ENCODE data around the gene UBE2G2. TPM values are rescaled to one million over a fixed set of nuclear protein-coding genes. Genes with fewer than 3 reads are reported as not detected.

The UBE2G2 gene, protein sequence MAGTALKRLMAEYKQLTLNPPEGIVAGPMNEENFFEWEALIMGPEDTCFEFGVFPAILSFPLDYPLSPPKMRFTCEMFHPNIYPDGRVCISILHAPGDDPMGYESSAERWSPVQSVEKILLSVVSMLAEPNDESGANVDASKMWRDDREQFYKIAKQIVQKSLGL
- 10 to 100 TPM; 28.1 to 30.4 TPM for polyA plus RNA-seq

DNA sequence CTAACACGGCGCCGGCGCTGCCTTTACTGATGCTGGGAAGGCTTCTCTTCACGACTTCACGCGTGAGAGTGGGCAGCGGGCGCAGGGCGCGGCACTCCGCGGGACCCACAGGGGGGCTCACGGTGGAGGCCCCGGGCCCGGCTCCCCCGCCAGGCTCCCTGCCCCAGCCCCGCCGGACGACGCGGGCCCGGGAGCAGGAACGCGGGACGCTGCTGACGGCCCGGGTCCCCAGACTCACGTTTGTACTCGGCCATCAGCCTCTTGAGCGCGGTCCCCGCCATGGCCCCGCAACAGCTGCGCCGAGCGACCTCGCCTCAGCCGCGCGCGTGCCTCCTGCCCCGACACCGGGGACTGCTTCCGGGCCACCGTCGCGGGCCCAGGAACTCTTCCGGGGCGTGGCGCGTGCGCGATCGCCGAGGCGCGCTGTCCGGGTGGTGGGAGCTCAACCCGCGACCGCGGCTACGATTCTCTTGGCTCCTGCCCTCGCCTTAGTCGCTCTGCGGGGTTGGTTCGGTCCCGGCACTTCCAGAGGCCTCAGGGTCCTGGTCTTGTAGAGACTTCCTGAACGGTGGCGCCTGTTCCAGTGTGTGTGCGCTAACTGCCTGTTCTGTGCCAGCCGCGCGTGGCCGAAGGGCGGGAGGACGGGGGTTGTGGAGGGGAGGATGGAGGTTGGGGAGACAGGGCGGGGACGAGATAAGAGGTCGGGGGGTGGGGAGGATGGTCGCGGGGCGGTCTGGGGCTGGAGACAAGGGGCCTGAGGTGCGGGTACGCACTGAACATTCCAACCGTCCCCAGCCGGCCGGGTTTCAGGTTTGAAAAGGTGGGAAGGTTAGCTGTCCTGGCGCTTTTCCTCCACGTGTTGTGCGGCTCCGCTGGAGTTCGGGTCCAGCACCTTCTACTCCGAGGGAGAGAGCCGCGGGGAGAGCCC is at the start of gene UBE2G2:
TSS of gene UBE2G2 (minus strand) at position 353 of the 928 bp plus-strand sequence. CDS start at position 281, 72 bp downstream.
- Histone ChIP-seq H3K9me3 (ENCODE audit: control insufficient read depth in 2 of 2, insufficient read depth in 1 of 2, low read depth in 1 of 2, low read length in 1 of 2) (no peaks in the 10 kb centered on the region), H3K4me1 (ENCODE audit: control insufficient read depth in 2 of 2, insufficient read depth in 2 of 2, low read length in 1 of 2) (peaks cover 0 to 2% of the 10 kb centered on the region in 2 donors), H3K27ac (ENCODE audit: low read depth in 2 of 2, low read length in 1 of 2) (peak within 1 kb of the TSS; percentile 52 to 86), H3K27me3 (ENCODE audit: control insufficient read depth in 1 of 2, insufficient read depth in 2 of 2, low read length in 2 of 2) (no peaks in the 10 kb centered on the region), H3K36me3 (ENCODE audit: control insufficient read depth in 2 of 2, insufficient read depth in 2 of 2, low read length in 1 of 2) (peaks cover 0 to 7% of the 10 kb centered on the region in 2 donors), H3K4me3 (ENCODE audit: low read depth in 1 of 2, low read length in 2 of 2) (peak within 1 kb of the TSS; percentile 90 to 99)
- 0 to 1% methylated on average over 82 to 97 of the region's 97 CpGs for WGBS, 2 donors

GRCh38 chr21:44850905-44851657 is 49.5 kb upstream of the UBE2G2 start:
- Histone ChIP-seq H3K9me3 (ENCODE audit: control insufficient read depth in 2 of 2, insufficient read depth in 1 of 2, low read depth in 1 of 2, low read length in 1 of 2) (no peaks in the 10 kb centered on the region), H3K36me3 (ENCODE audit: control insufficient read depth in 2 of 2, insufficient read depth in 2 of 2, low read length in 1 of 2) (peaks cover 3 to 53% of the 10 kb centered on the region in 2 donors), H3K4me1 (ENCODE audit: control insufficient read depth in 2 of 2, insufficient read depth in 2 of 2, low read length in 1 of 2) (peaks cover 0 to 13% of the 10 kb centered on the region in 2 donors), H3K4me3 (ENCODE audit: low read depth in 1 of 2, low read length in 2 of 2) (no peak overlapping the region), H3K27me3 (ENCODE audit: control insufficient read depth in 1 of 2, insufficient read depth in 2 of 2, low read length in 2 of 2) (no peaks in the 10 kb centered on the region), H3K27ac (ENCODE audit: low read depth in 2 of 2, low read length in 1 of 2) (no peak overlapping the region)
- WGBS, 2 donors, result 84 to 88% methylated on average over 26 of the region's 26 CpGs

DNA sequence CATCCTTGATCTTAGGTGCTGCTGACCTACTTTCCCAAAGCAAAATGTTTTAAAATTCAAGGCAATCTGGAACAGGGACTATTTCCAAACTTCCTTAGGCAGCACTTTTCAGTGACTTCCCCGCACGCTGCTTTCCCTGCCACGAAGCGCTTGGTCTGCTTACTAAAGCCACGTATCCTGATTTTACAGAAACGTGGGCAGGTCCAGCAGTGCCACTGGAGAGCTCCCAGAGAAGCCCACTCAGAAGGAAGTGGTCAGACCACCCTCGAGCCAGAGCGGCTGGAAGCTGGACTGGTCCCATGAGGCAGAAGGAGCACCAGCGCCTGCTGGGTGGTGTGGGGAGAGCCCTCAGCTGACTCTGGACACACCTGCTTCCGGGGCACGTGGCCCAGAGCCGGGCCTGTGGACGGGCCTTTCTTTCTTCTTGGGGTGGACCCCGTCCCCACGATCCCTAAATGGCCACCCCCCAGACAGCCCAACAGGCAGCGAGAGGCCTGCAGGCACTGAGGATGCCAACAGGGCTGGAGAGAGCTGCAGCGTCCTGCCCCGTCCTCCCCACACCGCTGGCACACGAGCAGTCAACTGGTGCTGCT is 48.7 kb upstream of the UBE2G2 start:
- WGBS, 2 donors, result 87 to 91% methylated on average over 14 to 20 of the region's 20 CpGs
- Histone ChIP-seq H3K4me1 (ENCODE audit: control insufficient read depth in 2 of 2, insufficient read depth in 2 of 2, low read length in 1 of 2) (peaks cover 5 to 13% of the 10 kb centered on the region in 2 donors), H3K27me3 (ENCODE audit: control insufficient read depth in 1 of 2, insufficient read depth in 2 of 2, low read length in 2 of 2) (no peaks in the 10 kb centered on the region), H3K4me3 (ENCODE audit: low read depth in 1 of 2, low read length in 2 of 2) (no peak overlapping the region), H3K9me3 (ENCODE audit: control insufficient read depth in 2 of 2, insufficient read depth in 1 of 2, low read depth in 1 of 2, low read length in 1 of 2) (no peaks in the 10 kb centered on the region), H3K27ac (ENCODE audit: low read depth in 2 of 2, low read length in 1 of 2) (no peak overlapping the region), H3K36me3 (ENCODE audit: control insufficient read depth in 2 of 2, insufficient read depth in 2 of 2, low read length in 1 of 2) (peaks cover 3 to 47% of the 10 kb centered on the region in 2 donors)

DNA sequence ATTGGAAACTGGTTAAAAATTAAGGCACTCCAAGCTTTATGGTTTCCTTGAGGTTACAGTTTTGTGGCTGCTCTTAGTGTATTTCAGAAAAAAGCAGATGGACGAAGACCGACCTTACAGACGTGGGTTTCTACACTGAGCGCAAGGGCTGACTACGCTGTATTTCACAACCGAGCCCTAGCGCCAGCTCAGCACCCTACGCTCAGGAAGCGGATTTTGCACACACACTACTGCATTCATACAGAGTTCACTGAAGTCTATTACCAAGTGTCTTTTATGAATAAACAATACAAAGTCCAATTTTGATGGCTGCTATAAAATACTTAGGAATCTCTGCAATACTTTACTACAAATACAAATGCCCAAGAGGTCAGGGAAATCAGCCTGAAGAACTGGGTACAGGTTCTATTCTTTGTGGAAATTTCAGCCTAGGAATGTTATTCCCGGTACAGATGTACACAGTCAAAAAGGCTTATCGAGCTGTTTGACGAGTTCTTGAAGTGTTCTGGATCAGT is 48.1 kb upstream of the UBE2G2 start:
- Histone ChIP-seq H3K4me1 (ENCODE audit: control insufficient read depth in 2 of 2, insufficient read depth in 2 of 2, low read length in 1 of 2) (peaks cover 5 to 13% of the 10 kb centered on the region in 2 donors), H3K9me3 (ENCODE audit: control insufficient read depth in 2 of 2, insufficient read depth in 1 of 2, low read depth in 1 of 2, low read length in 1 of 2) (no peaks in the 10 kb centered on the region), H3K36me3 (ENCODE audit: control insufficient read depth in 2 of 2, insufficient read depth in 2 of 2, low read length in 1 of 2) (peaks cover 3 to 41% of the 10 kb centered on the region in 2 donors), H3K27me3 (ENCODE audit: control insufficient read depth in 1 of 2, insufficient read depth in 2 of 2, low read length in 2 of 2) (no peaks in the 10 kb centered on the region), H3K27ac (ENCODE audit: low read depth in 2 of 2, low read length in 1 of 2) (no peak overlapping the region), H3K4me3 (ENCODE audit: low read depth in 1 of 2, low read length in 2 of 2) (no peak overlapping the region)
- WGBS, 2 donors, result 86 to 91% methylated on average over 12 of the region's 12 CpGs

GRCh38 chr21:44848821-44849521 is 47.4 kb upstream of the UBE2G2 start:
- H3K4me1 ChIP-seq (ENCODE audit: control insufficient read depth in 2 of 2, insufficient read depth in 2 of 2, low read length in 1 of 2), result peaks cover 5 to 13% of the 10 kb centered on the region in 2 donors
- peaks cover 3 to 34% of the 10 kb centered on the region in 2 donors for H3K36me3 ChIP-seq (ENCODE audit: control insufficient read depth in 2 of 2, insufficient read depth in 2 of 2, low read length in 1 of 2)
- 89 to 94% methylated on average over 32 to 36 of the region's 36 CpGs for WGBS, 2 donors
- no peaks in the 10 kb centered on the region for H3K27me3 ChIP-seq (ENCODE audit: control insufficient read depth in 1 of 2, insufficient read depth in 2 of 2, low read length in 2 of 2)
- H3K4me3 ChIP-seq (ENCODE audit: low read depth in 1 of 2, low read length in 2 of 2), result no peak overlapping the region
- no peaks in the 10 kb centered on the region for H3K9me3 ChIP-seq (ENCODE audit: control insufficient read depth in 2 of 2, insufficient read depth in 1 of 2, low read depth in 1 of 2, low read length in 1 of 2)
- H3K27ac ChIP-seq (ENCODE audit: low read depth in 2 of 2, low read length in 1 of 2), result no peak overlapping the region

GRCh38 chr21:44847261-44848056 is 45.8 kb upstream of the UBE2G2 start:
- Histone ChIP-seq H3K4me1 (ENCODE audit: control insufficient read depth in 2 of 2, insufficient read depth in 2 of 2, low read length in 1 of 2) (peaks cover 5 to 10% of the 10 kb centered on the region in 2 donors), H3K9me3 (ENCODE audit: control insufficient read depth in 2 of 2, insufficient read depth in 1 of 2, low read depth in 1 of 2, low read length in 1 of 2) (no peaks in the 10 kb centered on the region), H3K27ac (ENCODE audit: low read depth in 2 of 2, low read length in 1 of 2) (no peak overlapping the region), H3K27me3 (ENCODE audit: control insufficient read depth in 1 of 2, insufficient read depth in 2 of 2, low read length in 2 of 2) (no peaks in the 10 kb centered on the region), H3K4me3 (ENCODE audit: low read depth in 1 of 2, low read length in 2 of 2) (no peak overlapping the region), H3K36me3 (ENCODE audit: control insufficient read depth in 2 of 2, insufficient read depth in 2 of 2, low read length in 1 of 2) (peaks cover 3 to 24% of the 10 kb centered on the region in 2 donors)
- 86% methylated on average over 24 of the region's 24 CpGs for WGBS, 2 donors

GRCh38 chr21:44846485-44847260 is 45.1 kb upstream of the UBE2G2 start:
- peaks cover 5 to 10% of the 10 kb centered on the region in 2 donors for H3K4me1 ChIP-seq (ENCODE audit: control insufficient read depth in 2 of 2, insufficient read depth in 2 of 2, low read length in 1 of 2)
- H3K9me3 ChIP-seq (ENCODE audit: control insufficient read depth in 2 of 2, insufficient read depth in 1 of 2, low read depth in 1 of 2, low read length in 1 of 2), result no peaks in the 10 kb centered on the region
- H3K36me3 ChIP-seq (ENCODE audit: control insufficient read depth in 2 of 2, insufficient read depth in 2 of 2, low read length in 1 of 2), result peaks cover 3 to 24% of the 10 kb centered on the region in 2 donors
- no peaks in the 10 kb centered on the region for H3K27me3 ChIP-seq (ENCODE audit: control insufficient read depth in 1 of 2, insufficient read depth in 2 of 2, low read length in 2 of 2)
- no peak overlapping the region for H3K4me3 ChIP-seq (ENCODE audit: low read depth in 1 of 2, low read length in 2 of 2)
- 32 to 36% methylated on average over 27 of the region's 27 CpGs for WGBS, 2 donors
- H3K27ac ChIP-seq (ENCODE audit: low read depth in 2 of 2, low read length in 1 of 2), result no peak overlapping the region

GRCh38 chr21:44846224-44846484 is 44.5 kb upstream of the UBE2G2 start:
- peaks cover 5 to 10% of the 10 kb centered on the region in 2 donors for H3K4me1 ChIP-seq (ENCODE audit: control insufficient read depth in 2 of 2, insufficient read depth in 2 of 2, low read length in 1 of 2)
- no peaks in the 10 kb centered on the region for H3K9me3 ChIP-seq (ENCODE audit: control insufficient read depth in 2 of 2, insufficient read depth in 1 of 2, low read depth in 1 of 2, low read length in 1 of 2)
- no peaks in the 10 kb centered on the region for H3K27me3 ChIP-seq (ENCODE audit: control insufficient read depth in 1 of 2, insufficient read depth in 2 of 2, low read length in 2 of 2)
- H3K4me3 ChIP-seq (ENCODE audit: low read depth in 1 of 2, low read length in 2 of 2), result no peak overlapping the region
- H3K36me3 ChIP-seq (ENCODE audit: control insufficient read depth in 2 of 2, insufficient read depth in 2 of 2, low read length in 1 of 2), result peaks cover 3 to 21% of the 10 kb centered on the region in 2 donors
- WGBS, 2 donors, result 16 to 19% methylated on average over 1 of the region's 1 CpG
- H3K27ac ChIP-seq (ENCODE audit: low read depth in 2 of 2, low read length in 1 of 2), result no peak overlapping the region

All from esophagus (tissue), 2 donors.